GM21447 (cell line): ENCODE results near the gene BCAS1.

Source experiments
- ATAC-seq: cut with Tn5 transposase; IDR thresholded peaks from one replicate; pipeline ENCODE4 v1.9.1; 2021; ENCODE audit not compliant: unreplicated experiment

BCAS1 gene

DNA sequence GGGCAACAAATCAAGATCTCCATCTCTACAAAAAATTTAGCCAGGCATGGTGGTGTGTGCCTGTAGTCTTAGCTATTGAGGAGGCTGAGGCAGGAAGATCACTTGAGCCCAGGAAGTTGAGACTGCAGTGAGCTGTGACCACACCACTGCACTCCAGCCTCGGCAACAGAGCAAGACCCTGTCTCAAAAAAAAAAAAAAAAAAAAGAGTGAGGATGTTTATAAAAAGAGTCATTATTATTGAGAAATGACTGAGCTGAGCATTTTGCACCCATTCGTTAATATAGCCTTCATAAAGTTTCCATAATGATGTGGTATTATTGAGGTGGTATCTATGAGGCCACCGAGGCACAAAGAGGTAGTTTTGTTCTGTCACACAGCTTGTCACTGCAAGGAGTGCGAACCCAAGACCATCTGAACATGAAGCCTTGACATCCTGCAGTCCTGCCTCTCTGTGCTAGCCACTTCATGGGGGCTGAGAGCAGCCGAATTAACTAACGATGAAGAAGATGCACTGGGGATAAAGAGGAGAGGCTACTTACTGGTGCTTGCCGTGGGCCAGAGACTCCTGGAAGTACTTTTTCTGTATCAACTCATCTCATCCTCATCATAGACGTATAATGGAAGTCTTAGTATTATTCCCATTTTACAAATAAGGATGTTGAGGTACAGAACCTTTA, 175.5 kb downstream of the BCAS1 start:
- ATAC-seq, result no peak
